GM19025 (cell line): Measurements from ENCODE around the gene IWS1.
"Not testable (repeated sequence)": the region's sequence is repeated elsewhere in the genome, so short reads cannot be mapped to it uniquely, and the experiment has no call there.

ENCODE experiments used
- ATAC-seq: cut with Tn5 transposase; IDR thresholded peaks from one replicate; pipeline ENCODE4 v1.9.1; 2021; ENCODE audit warnings: mild to moderate bottlenecking, low read depth, moderate library complexity; ENCODE audit not compliant: unreplicated experiment

IWS1 gene

DNA sequence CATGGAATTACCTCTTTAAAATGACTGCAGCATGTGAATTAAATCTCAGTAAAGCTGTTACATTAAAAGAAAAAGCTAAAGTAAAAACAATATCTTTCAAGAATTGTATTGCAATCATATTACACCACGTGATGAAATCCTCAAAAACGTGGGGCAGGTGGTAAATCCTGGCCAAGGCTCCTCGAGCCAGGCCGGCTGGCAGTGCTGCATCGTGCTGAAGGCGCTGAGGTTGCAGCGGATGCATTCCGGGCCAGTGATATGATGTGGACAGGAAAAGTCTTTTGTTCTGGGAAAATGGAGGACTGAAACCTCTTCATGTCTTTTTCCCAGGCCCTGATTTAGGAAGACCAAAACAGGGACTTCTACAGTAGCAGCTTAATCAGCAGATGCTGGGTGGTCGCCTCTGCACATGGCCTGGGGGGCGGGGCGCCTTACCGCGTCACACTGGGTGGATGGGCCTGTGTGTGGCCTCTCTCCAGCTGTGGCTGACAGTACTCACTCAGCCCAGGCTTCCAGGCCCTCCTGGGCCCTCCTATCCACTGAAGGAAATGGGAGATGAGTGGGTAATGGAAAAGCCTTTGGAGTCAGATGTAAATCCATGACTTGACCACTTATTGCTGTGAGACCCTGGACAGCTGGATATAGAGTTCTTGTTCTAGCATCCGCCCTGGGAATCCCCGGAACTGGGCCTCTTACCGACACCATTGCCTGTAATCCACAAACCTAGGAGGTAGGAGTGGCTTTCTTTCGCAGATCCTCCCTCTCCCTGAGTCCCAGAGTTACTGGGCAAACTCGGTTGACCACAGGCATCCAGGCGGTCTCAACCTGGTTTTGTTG is 62.9 kb downstream of the IWS1 start:
- ATAC-seq = no peak

DNA sequence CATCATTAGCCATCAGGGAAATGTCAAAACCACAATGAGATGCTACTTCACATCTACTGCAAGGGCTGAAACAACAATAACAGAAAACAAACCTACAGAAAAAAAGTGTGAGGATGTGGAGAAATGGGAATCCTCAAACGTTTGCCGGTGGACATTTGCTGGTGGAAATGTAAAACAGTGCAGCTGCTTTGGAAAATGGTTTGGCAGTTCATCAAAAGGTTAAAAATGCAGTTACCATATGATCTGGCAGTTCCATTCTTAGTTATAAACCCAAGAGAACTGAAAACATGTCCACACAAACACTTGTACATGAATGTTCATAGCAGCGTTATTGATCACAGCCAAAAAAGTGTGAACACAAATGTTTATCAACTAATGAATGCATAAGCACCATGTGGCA is 63.8 kb downstream of the IWS1 start:
- ATAC-seq = no peak

DNA sequence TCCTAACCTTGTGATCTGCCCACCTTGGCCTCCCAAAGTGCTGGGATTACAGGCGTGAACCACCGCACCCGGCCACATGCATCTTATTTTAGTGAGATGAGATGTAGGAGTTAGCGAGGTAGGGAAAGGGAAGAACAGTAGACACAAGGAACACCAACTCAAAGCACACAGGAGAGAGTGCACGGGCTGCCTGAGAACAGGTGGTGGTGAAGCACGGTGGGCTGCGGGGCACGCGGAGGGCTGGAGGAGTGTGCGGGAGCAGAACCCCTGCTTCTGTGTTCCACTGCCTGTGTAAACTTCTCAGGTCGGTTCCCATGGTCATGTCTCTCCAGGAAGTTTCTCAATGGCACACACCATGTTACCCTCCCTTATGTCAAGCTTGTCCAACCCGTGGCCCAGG is 69.3 kb downstream of the IWS1 start:
- ATAC-seq = no peak

GRCh38 chr2:127455566-127456493 is 70.5 kb downstream of the IWS1 start:
- ATAC-seq = no peak

- no peak for ATAC-seq
Observed at GRCh38 chr2:127454595-127455565, 71.4 kb downstream of the IWS1 start.

DNA sequence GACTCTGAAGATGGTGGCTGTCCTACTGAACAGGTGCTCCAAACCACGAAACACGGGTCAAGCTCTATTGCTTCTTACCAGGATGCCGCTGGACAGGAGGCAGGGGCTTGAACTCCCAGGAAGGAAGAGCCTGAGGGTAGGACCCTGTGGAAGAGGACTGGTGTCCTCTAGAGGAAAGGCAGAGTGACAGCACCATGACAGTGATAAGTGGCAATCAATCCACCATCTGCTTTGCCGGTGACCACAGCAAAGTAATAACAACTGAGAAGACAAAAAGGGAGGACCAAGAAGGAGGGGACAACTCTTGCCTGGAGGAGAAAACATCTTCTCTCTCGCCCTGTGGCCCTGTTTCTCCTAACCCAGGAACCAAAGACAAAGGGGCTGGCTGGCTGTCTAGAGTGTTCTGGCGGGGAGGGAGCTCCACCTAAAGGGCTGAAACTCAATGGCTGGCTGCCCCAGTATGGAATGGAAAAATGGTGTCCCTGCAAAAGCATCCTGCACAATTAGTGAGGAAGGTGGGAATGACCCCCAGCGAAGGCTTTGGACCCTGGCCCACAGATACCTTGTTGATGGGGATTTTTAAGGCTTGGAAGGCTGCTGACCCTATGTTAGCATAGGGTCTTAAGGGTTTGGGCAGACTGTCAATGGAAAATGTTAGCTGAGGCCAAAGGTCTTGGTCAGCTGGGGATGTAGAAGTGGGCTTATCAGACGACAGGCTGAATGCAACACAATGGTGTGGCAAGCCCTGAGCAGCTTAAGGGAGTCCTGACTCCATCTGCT is 72.7 kb downstream of the IWS1 start:
- ATAC-seq = no peak

DNA sequence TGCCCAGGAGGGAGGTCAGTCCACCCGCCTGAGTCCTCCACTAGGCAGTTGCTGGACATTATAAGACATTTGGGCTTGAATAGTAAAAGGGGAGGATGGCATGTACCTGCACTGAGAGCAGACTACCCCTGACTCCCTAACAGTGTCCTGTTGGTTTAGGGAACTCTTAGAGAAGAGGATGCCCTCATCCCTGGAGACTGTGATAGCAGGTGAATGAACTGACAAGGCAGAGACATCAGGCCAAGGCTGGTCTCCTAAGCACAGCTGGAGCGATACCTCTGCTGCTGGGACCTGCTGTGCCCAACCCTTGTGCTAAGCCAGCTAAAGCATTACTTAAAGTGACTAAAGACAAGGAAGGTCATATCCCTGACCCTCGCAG is 73.3 kb downstream of the IWS1 start:
- no peak for ATAC-seq

DNA sequence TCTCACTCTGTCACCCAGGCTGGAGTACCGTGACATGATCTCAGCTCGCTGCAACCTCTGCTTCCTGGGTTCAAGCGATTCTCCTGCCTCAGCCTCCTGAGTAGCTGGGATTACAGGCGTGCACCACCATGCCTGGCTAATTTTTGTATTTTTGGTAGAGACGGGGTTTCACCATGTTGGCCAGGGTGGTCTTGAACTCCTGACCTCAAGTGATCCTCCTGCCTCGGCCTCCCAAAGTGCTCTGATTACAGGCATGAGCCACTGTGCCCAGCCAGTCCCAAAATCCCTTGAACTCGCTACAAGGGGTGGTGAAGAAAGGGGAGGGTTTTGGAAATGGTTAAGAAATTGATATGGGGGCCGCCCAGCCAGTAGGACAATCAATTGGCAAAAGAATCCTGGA is 73.9 kb downstream of the IWS1 start:
- ATAC-seq = not testable (repeated sequence)

GRCh38 chr2:127451981-127452380 is 74.3 kb downstream of the IWS1 start:
- ATAC-seq = no peak

- ATAC-seq = no peak
Observed at GRCh38 chr2:127449898-127450297, 76.4 kb downstream of the IWS1 start.

DNA sequence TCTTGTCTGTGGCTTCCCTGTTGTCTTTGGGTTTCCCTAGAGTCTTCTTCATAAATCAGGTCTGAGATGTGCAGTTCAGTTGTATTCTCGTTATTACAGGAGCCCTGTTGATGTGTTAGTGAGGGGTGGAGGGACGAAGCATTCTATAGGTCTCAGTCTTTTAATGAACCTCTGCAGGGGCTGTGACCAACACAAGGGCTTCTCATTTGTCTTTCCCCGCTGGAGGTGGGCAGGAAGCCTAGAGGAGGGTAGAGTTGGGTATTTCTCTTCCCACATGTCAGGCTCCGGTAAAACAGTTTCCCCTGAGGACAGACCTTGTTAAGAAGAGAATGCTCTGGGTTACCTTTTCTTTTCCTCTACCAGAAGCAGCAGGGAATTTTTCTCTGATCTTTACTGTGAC is 76.9 kb downstream of the IWS1 start:
- ATAC-seq = no peak

DNA sequence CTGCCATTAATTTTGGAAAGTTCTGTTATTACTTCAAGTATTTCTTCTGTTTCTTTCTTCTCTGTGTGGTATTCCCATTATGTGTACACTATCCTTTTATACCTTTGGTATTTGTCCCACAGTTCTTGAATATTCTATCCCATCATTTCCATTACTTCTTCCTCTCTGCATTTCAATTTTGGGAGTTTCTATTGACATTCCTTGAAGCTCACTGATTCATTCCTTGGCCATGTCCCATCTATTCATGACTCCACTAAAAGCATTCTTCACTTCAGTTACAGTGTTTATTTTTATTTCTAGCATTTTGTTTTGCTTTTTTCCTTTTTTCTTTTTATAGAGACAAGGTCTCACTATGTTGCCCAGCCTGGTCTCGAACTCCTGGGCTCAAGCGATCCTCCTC is 77.8 kb downstream of the IWS1 start:
- ATAC-seq = no peak

GRCh38 chr2:127439343-127439742 is 86.9 kb downstream of the IWS1 start:
- ATAC-seq = no peak

DNA sequence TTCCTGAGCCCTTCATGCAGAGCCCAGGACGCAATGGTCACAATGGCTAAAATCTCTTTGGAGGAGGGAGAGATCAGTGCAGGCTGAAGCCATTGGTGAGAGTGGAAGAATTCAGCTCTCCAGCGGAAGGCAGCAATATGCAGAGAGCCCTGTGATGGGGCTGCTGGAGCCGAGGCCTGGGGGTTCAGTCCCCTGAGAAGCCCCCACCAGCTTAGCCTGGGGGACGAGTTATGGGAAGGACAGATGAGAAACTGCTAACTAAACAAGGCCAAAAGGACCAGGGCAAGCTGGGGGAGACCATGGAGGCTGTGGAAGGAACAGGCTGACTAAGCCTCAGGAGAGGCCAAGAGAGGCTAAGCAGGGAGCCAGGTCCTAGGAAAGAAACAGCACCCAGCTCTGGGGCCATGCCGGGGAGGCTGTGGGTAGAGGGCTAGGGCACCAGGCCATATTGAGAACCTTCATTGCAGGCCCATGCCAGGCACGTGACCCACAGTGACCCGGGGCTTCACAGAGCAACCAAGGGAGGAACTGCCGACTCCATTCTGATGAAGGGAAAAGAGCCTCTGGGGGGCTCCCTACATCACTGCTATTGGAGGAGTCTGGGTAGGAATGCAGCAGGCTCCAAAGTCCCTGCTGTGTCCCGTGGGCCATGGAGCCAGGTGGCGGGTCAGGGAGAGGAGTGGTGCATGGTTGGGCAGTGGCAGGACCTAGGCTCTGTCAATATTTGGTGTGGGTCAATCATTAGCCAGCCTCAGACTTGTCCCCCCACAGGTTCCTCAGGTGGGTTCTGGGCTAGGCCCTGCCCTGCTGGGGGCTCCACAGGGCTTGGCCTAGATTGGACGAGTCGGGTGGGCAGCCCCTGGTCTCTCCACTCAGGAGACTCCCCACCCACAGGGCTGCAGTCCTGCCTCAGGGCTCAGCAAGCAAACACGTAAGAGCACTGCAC is 88.2 kb downstream of the IWS1 start:
- no peak for ATAC-seq

- no peak for ATAC-seq
Observed at GRCh38 chr2:127437056-127437455, 89.2 kb downstream of the IWS1 start.

DNA sequence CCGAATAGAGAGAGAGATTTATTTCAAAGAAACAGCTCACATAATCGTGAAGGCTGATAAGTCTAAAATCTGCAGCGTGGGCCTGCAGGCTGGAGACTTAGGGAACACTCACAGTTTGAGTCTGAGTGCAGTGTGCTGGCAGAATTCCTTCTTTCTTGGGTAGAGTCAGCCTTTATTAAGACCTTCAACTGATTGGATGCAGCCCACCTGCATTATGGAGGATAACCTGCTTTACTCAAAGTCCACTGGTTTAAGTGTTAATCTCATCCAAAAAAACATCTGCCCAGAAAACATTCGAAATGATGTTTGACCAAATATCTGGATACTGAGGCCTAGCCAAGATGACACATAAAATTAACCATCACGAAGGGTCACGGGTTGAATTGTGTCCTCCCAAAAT is 91.8 kb downstream of the IWS1 start:
- ATAC-seq = no peak

DNA sequence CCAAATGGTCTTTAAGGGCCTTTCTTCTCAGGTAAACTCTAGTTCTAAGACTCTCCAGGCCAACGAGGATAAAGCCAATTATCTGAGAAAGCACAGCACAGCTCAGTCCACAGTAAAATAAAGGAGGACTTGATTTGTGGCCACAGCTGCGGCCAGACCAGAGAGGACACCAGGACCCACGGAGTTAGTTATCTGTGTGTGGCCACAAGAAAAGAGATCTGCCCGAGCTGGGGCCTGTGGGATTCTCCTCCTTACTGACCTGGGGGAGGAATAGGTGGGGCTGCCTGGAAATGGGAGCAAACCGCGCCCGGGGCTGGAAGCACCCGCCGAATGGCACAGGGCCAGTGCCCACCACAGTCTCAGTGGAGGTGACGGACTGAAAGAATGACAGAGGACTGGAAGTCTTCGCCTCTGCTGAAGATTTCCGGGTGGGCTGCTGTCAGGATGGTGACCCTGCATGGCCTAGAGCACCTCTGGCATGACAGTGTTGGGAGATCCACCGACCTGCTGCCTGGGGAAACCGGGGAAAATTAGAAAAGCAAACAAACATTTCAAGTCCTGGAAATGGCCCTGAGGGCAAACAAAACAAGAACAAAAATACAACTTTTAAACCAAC is 94.8 kb downstream of the IWS1 start:
- no peak for ATAC-seq
